H1 (cell line): ENCODE results near the gene B9D1. TPM values are rescaled to one million over a fixed set of nuclear protein-coding genes. Genes with fewer than 3 reads are reported as not detected.

ENCODE experiments used
- ATF3 ChIP-seq: IDR thresholded peaks from 2 replicates; pipeline ENCODE4 v1.6.1; 2011; ENCODE audit warnings: low read depth, mild to moderate bottlenecking, low read length; ENCODE audit not compliant: insufficient read depth
- CHD2 ChIP-seq: IDR thresholded peaks from 2 replicates; pipeline ENCODE4 v1.6.1; 2012; ENCODE audit warnings: low read length, improper control_type of control experiment
- CHD7 ChIP-seq: fragments of 300-600 bp; sonication (generic); IDR thresholded peaks from 2 replicates; pipeline ENCODE4 v1.7.1; 2012; ENCODE audit warnings: low read length, moderate library complexity, mild to moderate bottlenecking, inconsistent platforms; ENCODE audit not compliant: insufficient replicate concordance
- HDAC2 ChIP-seq, 2 experiments: fragments of 300-600 bp in 1 of 2; sonication (generic) in 1 of 2; IDR thresholded peaks; 2 replicates each; pipeline ENCODE4 v1.6.1; 2011 to 2012; ENCODE audit warnings: low read depth in 2 of 2, low read length in 2 of 2, mild to moderate bottlenecking in 2 of 2, moderate library complexity in 2 of 2, borderline replicate concordance in 1 of 2, inconsistent platforms in 1 of 2
- KDM1A ChIP-seq: fragments of 200-600, 300-600 bp; sonication (generic); IDR thresholded peaks from 2 replicates; pipeline ENCODE4 v1.7.1; 2016; ENCODE audit warnings: mild to moderate bottlenecking, low read length, borderline replicate concordance
- PHF8 ChIP-seq: fragments of 200-600 bp; sonication (generic); conservative IDR thresholded peaks from 2 replicates; pipeline ENCODE4 v1.7.1; 2012; ENCODE audit warnings: low read depth, mild to moderate bottlenecking, inconsistent platforms, low read length, moderate library complexity
- POU5F1 ChIP-seq: IDR thresholded peaks from 2 replicates; pipeline ENCODE4 v1.6.1; 2011; ENCODE audit warnings: low read depth, mild to moderate bottlenecking, low read length, moderate library complexity
- SIRT6 ChIP-seq: IDR thresholded peaks from one replicate; pipeline ENCODE4 v1.7.1; 2012; ENCODE audit warnings: low read length, inconsistent platforms
- SUZ12 ChIP-seq: fragments of 200-600 bp; sonication (generic); IDR thresholded peaks from 2 replicates; pipeline ENCODE4 v1.6.1; 2012; ENCODE audit warnings: mild to moderate bottlenecking, inconsistent platforms, low read length, moderate library complexity, mixed read lengths
- polyA plus RNA-seq, 7 experiments: library from polyadenylated mRNA; depleted of rRNA in 3 of 7; stranded (reverse) in 5 of 7; unstranded in 2 of 7; fragments of >200 nt in 5 of 7; fragments of 200-250 nt in 2 of 7; gene quantifications; 1 replicate in 5 of 7; 2 replicates in 1 of 7; 4 replicates in 1 of 7; pipeline versions ENCODE4 v1.2.1 to v1.2.3, GENCODE V29; 2011 to 2013; ENCODE audit warnings: missing spikeins in 2 of 7, mixed read lengths in 2 of 7
- total RNA-seq: library from RNA; stranded (reverse); fragmentation: NEBNext Ultra II Directional; extraction: Animal tissue kit (Norgen Biotek cat#: 25700); gene quantifications from 2 replicates; pipeline ENCODE4 v1.2.1, GENCODE V29; 2021

Gene B9D1
- total and polyA plus RNA-seq, 2 of the 8 experiments (the other 6 are each of a cell fraction or from before 2014, with no cell fraction given) = 24.6 to 65.7 TPM

- TF ChIP-seq KDM1A (no peak), CHD7 (no peak), POU5F1 (no peak), SIRT6 (no peak), SUZ12 (no peak; the same call in 1 of the 2 replicates), HDAC2 (IDR thresholded peaks at IDR 0.05; ENCODE audit: borderline replicate concordance in 1 of 2, low read depth in 2 of 2, low read length in 2 of 2) (peak in 1 of 2 experiments; percentile 39; a peak in 1 of 4 replicates), CHD2 (no peak), PHF8 (peak; percentile 33; the same call in 1 of the 2 replicates), ATF3 (peak; percentile 53; the same call in 1 of the 2 replicates)
Measured at GRCh38 chr17:19362277-19363113, at the start of gene B9D1 (continued).
